Stromal cell of bone marrow (primary cell): ENCODE results near the gene UBAP2L.
"Not testable (repeated sequence)": the region's sequence is repeated elsewhere in the genome, so short reads cannot be mapped to it uniquely, and the experiment has no call there.

Source experiments
- DNase-seq: peaks from one replicate; pipeline ENCODE4 v3.0.0-alpha.2; 2012; ENCODE audit warnings: low read depth

The UBAP2L gene

GRCh38 chr1:154313066-154313356 lies 92.3 kb downstream of the UBAP2L start:
- DNase-seq = no peak

DNA sequence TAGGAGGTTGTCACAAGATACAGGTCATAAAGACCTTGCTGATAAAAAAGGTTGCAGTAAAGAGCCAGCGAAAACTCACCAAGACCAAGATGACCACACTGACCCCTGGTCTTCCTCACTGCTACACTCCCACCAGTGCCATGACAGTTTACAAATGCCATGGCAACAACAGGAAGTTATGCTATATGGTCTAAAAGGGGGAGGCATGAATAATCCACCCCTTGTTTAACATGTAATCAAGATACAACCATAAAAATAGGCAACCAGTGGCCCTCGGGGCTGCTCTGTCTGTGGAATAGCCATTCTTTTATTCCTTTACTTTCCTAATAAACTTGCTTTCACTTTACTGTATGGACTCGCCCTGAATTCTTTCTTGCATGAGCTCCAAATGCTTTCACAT lies 93.5 kb downstream of the UBAP2L start:
- not testable (repeated sequence) for DNase-seq

GRCh38 chr1:154316704-154317103 lies 95.9 kb downstream of the UBAP2L start:
- DNase-seq = no peak

- no peak for DNase-seq
Measured at GRCh38 chr1:154318386-154318785, 97.6 kb downstream of the UBAP2L start.
